HepG2 (cell line): ENCODE measurements around the gene PCNX1. TPM values are rescaled to one million over a fixed set of nuclear protein-coding genes. Genes with fewer than 3 reads are reported as not detected.

Experiments used
- ATAC-seq: fragments of 200-7000 bp; cut with Tn5 transposase; 3 replicates; pipeline ENCODE4 v1.9.1; 2020; ENCODE audit warnings: mild to moderate bottlenecking, moderate library complexity
- BruUV-seq: library from RNA; stranded (reverse); fragments of 400-500 nt; replicated peaks from 2 replicates; lab custom pipeline; 2021; lab: Mats Ljungman, UMichigan
- CTCF ChIA-PET: fragments of 300-600 bp; formaldehyde crosslinking; extraction: SDS; loops from one replicate; lab custom pipeline; 2021; ENCODE audit warnings: low total read pairs, inconsistent platforms, low intra/inter-chr PET ratio; lab: Yijun Ruan, JAX
- POLR2A ChIA-PET: fragments of 350-600 bp; sonication (Branson Sonifier 250); formaldehyde crosslinking; loops from one replicate; lab custom pipeline; 2020; ENCODE audit warnings: antibody characterized with exemption, inconsistent platforms; lab: Yijun Ruan, JAX
- DNase-seq: peaks from one replicate; pipeline ENCODE4 v3.0.0-alpha.2; 2015; ENCODE audit warnings: low spot score
- FAIRE-seq: peaks from 3 replicates; lab custom pipeline; 2011; peaks lifted over from hg19 to GRCh38; lab: Jason Lieb, UNC
- H2AFZ ChIP-seq: one replicate; pipeline ENCODE4 v1.6.1; 2011; ENCODE audit warnings: low read length, inconsistent platforms
- H3K27ac ChIP-seq: fragments of 300-600 bp; 3 replicates; pipeline ENCODE4 v1.8.0; 2011; ENCODE audit warnings: mixed run types, mild to moderate bottlenecking, mixed read lengths, low read length, inconsistent platforms; ENCODE audit not compliant: insufficient read depth; ENCODE audit errors: extremely low read length
- H3K27me3 ChIP-seq, 2 experiments: fragments of 200-600 bp in 1 of 2; 2 replicates in 1 of 2; 3 replicates in 1 of 2; pipeline versions ENCODE4 v1.6.0 to v1.8.0; 2011; ENCODE audit warnings: low read length in 2 of 2, mild to moderate bottlenecking in 2 of 2, moderate library complexity in 2 of 2, inconsistent platforms in 1 of 2; ENCODE audit not compliant: insufficient read depth in 2 of 2, control insufficient read depth in 1 of 2
- H3K36me3 ChIP-seq, 2 experiments: fragments of 200-600 bp in 1 of 2; replicated peaks in 1 of 2; 2 replicates in 1 of 2; 3 replicates in 1 of 2; pipeline versions ENCODE4 v1.5.1 to v1.8.0; 2011; ENCODE audit warnings: low read length in 2 of 2, inconsistent platforms in 1 of 2; ENCODE audit not compliant: insufficient read depth in 2 of 2, control insufficient read depth in 1 of 2
- H3K4me1 ChIP-seq: 2 replicates; pipeline ENCODE4 v1.5.1; 2012; ENCODE audit warnings: low read length, inconsistent platforms; ENCODE audit not compliant: insufficient read depth
- H3K4me2 ChIP-seq: 2 replicates; pipeline ENCODE4 v1.6.0; 2011; ENCODE audit warnings: low read depth, low read length, inconsistent platforms
- H3K4me3 ChIP-seq, 3 experiments: fragments of 200-600 bp in 1 of 3; sonication (generic), shearing (Covaris generic) in 1 of 3; replicated peaks in 1 of 3; 2 replicates each; pipeline ENCODE4 v1.5.1; 2011 to 2016; ENCODE audit warnings: low read length in 3 of 3, inconsistent platforms in 2 of 3, low read depth in 2 of 3, mild to moderate bottlenecking in 2 of 3, control low read depth in 1 of 3, mixed read lengths in 1 of 3; ENCODE audit not compliant: insufficient read depth in 1 of 3
- H3K79me2 ChIP-seq: one replicate; pipeline ENCODE4 v1.6.1; 2011; ENCODE audit warnings: low read length, inconsistent platforms; ENCODE audit not compliant: insufficient read depth
- H3K9ac ChIP-seq: 2 replicates; pipeline ENCODE4 v1.6.0; 2011; ENCODE audit warnings: mild to moderate bottlenecking, low read depth, low read length, inconsistent platforms; ENCODE audit not compliant: insufficient read depth
- H3K9me3 ChIP-seq: 2 replicates; pipeline ENCODE4 v1.5.1; 2012; ENCODE audit warnings: mild to moderate bottlenecking, low read length
- H4K20me1 ChIP-seq: 2 replicates; pipeline ENCODE4 v1.6.0; 2011; ENCODE audit warnings: inconsistent platforms, mild to moderate bottlenecking, low read length, moderate library complexity; ENCODE audit not compliant: insufficient read depth
- AGO1 ChIP-seq: fragments of 200-400 bp; formaldehyde crosslinking; IDR thresholded peaks from 2 replicates; pipeline ENCODE4 v1.6.1; 2017; ENCODE audit warnings: mild to moderate bottlenecking, low read depth, low read length, moderate library complexity; ENCODE audit not compliant: poor library complexity, severe bottlenecking
- ARNT2 ChIP-seq: sonication (generic); formaldehyde crosslinking; IDR thresholded peaks from 2 replicates; pipeline ENCODE4 v1.8.0; 2022; ENCODE audit warnings: mild to moderate bottlenecking, low read depth, missing genetic modification reagents, moderate library complexity
- ATF3 ChIP-seq: sonication (generic); formaldehyde crosslinking; IDR thresholded peaks from 2 replicates; pipeline ENCODE4 v1.4.0; 2020; ENCODE audit warnings: missing genetic modification reagents
- CBX2 ChIP-seq, 2 experiments: fragments of 200-600 bp in 1 of 2; sonication (generic); formaldehyde crosslinking in 1 of 2; IDR thresholded peaks; 2 replicates each; pipeline versions ENCODE4 v1.7.0 to v1.8.1; 2018 to 2022; ENCODE audit warnings: low read depth in 2 of 2, low read length in 1 of 2, mild to moderate bottlenecking in 1 of 2, missing genetic modification reagents in 1 of 2
- CSRNP1 ChIP-seq: sonication (generic); formaldehyde crosslinking; IDR thresholded peaks from 2 replicates; pipeline ENCODE4 v1.8.1; 2023; ENCODE audit warnings: mild to moderate bottlenecking, missing genetic modification reagents
- ELF1 ChIP-seq: sonication (generic); formaldehyde crosslinking; IDR thresholded peaks from 2 replicates; pipeline ENCODE4 v1.4.0; 2020; ENCODE audit warnings: missing genetic modification reagents
- ELF4 ChIP-seq: sonication (generic); formaldehyde crosslinking; IDR thresholded peaks from 2 replicates; pipeline ENCODE4 v1.5.0; 2020; ENCODE audit warnings: missing genetic modification reagents, mild to moderate bottlenecking, moderate library complexity, borderline replicate concordance
- FOXO4 ChIP-seq: sonication (generic); formaldehyde crosslinking; conservative IDR thresholded peaks from 2 replicates; pipeline ENCODE4 v1.8.1; 2023; ENCODE audit warnings: missing genetic modification reagents
- HNRNPUL1 ChIP-seq: fragments of 200-400 bp; formaldehyde crosslinking; IDR thresholded peaks from 2 replicates; pipeline ENCODE4 v1.6.1; 2017; ENCODE audit warnings: low read depth, mild to moderate bottlenecking, low read length, moderate library complexity
- IRF2 ChIP-seq: IDR thresholded peaks from 2 replicates; pipeline ENCODE4 v1.6.1; 2018; ENCODE audit warnings: missing genetic modification reagents, missing compliant biosample characterization
- MIXL1 ChIP-seq: IDR thresholded peaks from 2 replicates; pipeline ENCODE4 v1.6.1; 2016
- PAX8 ChIP-seq: sonication (generic); formaldehyde crosslinking; IDR thresholded peaks from 2 replicates; pipeline ENCODE4 v1.8.0; 2022; ENCODE audit warnings: mild to moderate bottlenecking, missing genetic modification reagents, borderline replicate concordance
- TGIF2 ChIP-seq: IDR thresholded peaks from 2 replicates; pipeline ENCODE4 v1.6.1; 2016; ENCODE audit warnings: control low read depth, missing compliant biosample characterization
- TOE1 ChIP-seq: sonication (generic); formaldehyde crosslinking; IDR thresholded peaks from 2 replicates; pipeline ENCODE4 v1.4.0; 2020; ENCODE audit warnings: mild to moderate bottlenecking, missing genetic modification reagents
- TRIM24 ChIP-seq: sonication (generic); formaldehyde crosslinking; IDR thresholded peaks from 2 replicates; pipeline ENCODE4 v1.8.0; 2022; ENCODE audit warnings: mild to moderate bottlenecking, missing genetic modification reagents
- ZBTB34 ChIP-seq: sonication (generic); formaldehyde crosslinking; IDR thresholded peaks from 2 replicates; pipeline ENCODE4 v1.8.0; 2022; ENCODE audit warnings: mild to moderate bottlenecking, missing genetic modification reagents
- ZFP1 ChIP-seq: IDR thresholded peaks from 2 replicates; pipeline ENCODE4 v1.6.1; 2016
- ZNF264 ChIP-seq: sonication (generic); formaldehyde crosslinking; IDR thresholded peaks from 2 replicates; pipeline ENCODE4 v1.4.0; 2020; ENCODE audit warnings: missing genetic modification reagents
- ZNF83 ChIP-seq: sonication (generic); formaldehyde crosslinking; IDR thresholded peaks from 2 replicates; pipeline ENCODE4 v1.4.0; 2020; ENCODE audit warnings: missing genetic modification reagents, mild to moderate bottlenecking, borderline replicate concordance
- ZSCAN5A ChIP-seq: sonication (generic); formaldehyde crosslinking; IDR thresholded peaks from 2 replicates; pipeline ENCODE4 v1.8.0; 2022; ENCODE audit warnings: mild to moderate bottlenecking, missing genetic modification reagents, borderline replicate concordance
- in situ Hi-C: cut with HindIII; loops from 2 replicates; pipeline ENCODE4 v1.10.0; 2017; ENCODE audit warnings: low pct_unique_long_range_greater_than_20kb; ENCODE audit not compliant: extremely low pct_ligation_motif_present
- intact Hi-C: fragments of 100-400 bp; cut with micrococcal nuclease; formaldehyde crosslinking; loops from one replicate; pipeline ENCODE4 v1.10.0; 2022; ENCODE audit not compliant: unreplicated experiment
- polyA plus RNA-seq, 8 experiments: library from polyadenylated mRNA; depleted of rRNA in 3 of 8; stranded (reverse) in 7 of 8; unstranded in 1 of 8; fragments of >200 nt; fragmentation: Illumina TruSeq in 4 of 8; extraction: Trizol in 4 of 8; gene quantifications; 2 replicates each; pipeline versions ENCODE4 v1.2.1 to v1.2.3, GENCODE V29; 2011 to 2016; ENCODE audit warnings: low read depth in 4 of 8, missing spikeins in 1 of 8, mixed read lengths in 1 of 8; ENCODE audit not compliant: insufficient read depth in 1 of 8
- total RNA-seq, 5 experiments: library from RNA; depleted of rRNA; stranded (reverse); fragments of >200 nt; fragmentation: Illumina TruSeq; extraction: Trizol; gene quantifications; 2 replicates each; pipeline ENCODE4 v1.2.3, GENCODE V29; 2016; ENCODE audit warnings: low read depth in 1 of 5

Gene PCNX1
- total and polyA plus RNA-seq, 2 of the 13 experiments (the other 11 are each of a cell fraction or from before 2014, with no cell fraction given) = 24.9 to 30.3 TPM

- peaks cover 26% of the 10 kb centered on the region for H3K9me3 ChIP-seq
- peaks cover 4 to 9% of the 10 kb centered on the region in 2 experiments; a peak in 4 of 5 replicates for H3K36me3 ChIP-seq
- FAIRE-seq (no peak), DNase-seq (no peak), ATAC-seq (no peak)
- no peak overlapping the region for H3K4me3 ChIP-seq
- H4K20me1 ChIP-seq = peaks cover 6% of the 10 kb centered on the region; the same call in 1 of the 2 replicates
- H3K79me2 ChIP-seq = peaks cover 20% of the 10 kb centered on the region
- H3K27me3 ChIP-seq = no peaks in the 10 kb centered on the region
- no peak overlapping the region for H3K9ac ChIP-seq
- TF ChIP-seq PAX8 (CRISPR knock-in tag) = no peak
- no peak for TF ChIP-seq ELF4 (CRISPR knock-in tag)
- TF ChIP-seq ZBTB34 (CRISPR knock-in tag) = no peak
- no peak for TF ChIP-seq ZFP1 (CRISPR knock-in tag)
- no peak for TF ChIP-seq AGO1
- no peak for TF ChIP-seq CBX2 (IDR thresholded peaks at IDR 0.05; ENCODE audit: low read depth, low read length)
- TF ChIP-seq CBX2 (CRISPR knock-in tag; IDR thresholded peaks at IDR 0.05; ENCODE audit: low read depth) = no peak
- TF ChIP-seq TGIF2 (CRISPR knock-in tag) = no peak
- no peak for TF ChIP-seq FOXO4 (CRISPR knock-in tag)
- TF ChIP-seq ARNT2 = no peak
- no peak for TF ChIP-seq IRF2 (CRISPR knock-in tag)
- no peak for TF ChIP-seq ELF1 (CRISPR knock-in tag)
- TF ChIP-seq ZNF264 (CRISPR knock-in tag) = no peak
- TF ChIP-seq ZNF83 (CRISPR knock-in tag) = no peak
- no peak for TF ChIP-seq ZSCAN5A (CRISPR knock-in tag)
- TF ChIP-seq TRIM24 (CRISPR knock-in tag) = no peak
- no peak for TF ChIP-seq MIXL1
- no peak for TF ChIP-seq CSRNP1 (CRISPR knock-in tag)
- no peak for TF ChIP-seq TOE1 (CRISPR knock-in tag)
- TF ChIP-seq ATF3 = no peak
- no peak for TF ChIP-seq HNRNPUL1
- ChIA-PET CTCF (no interaction called here), POLR2A (no interaction called here)
- H3K27ac ChIP-seq = no peak overlapping the region
- no peak overlapping the region for H3K4me2 ChIP-seq
- BruUV-seq = no TSS peak
- 0 out of 2 replicates have a peak, but pooled peaks cover 14% of the 10 kb centered on the region for H3K4me1 ChIP-seq
- in situ Hi-C loops = no loop called here
- no peak overlapping the region for H2AFZ ChIP-seq
- intact Hi-C loops = no loop called here
Measured at GRCh38 chr14:70942342-70942706, 35.1 kb downstream of the PCNX1 start.
